OCI-LY1 (cell line): ENCODE results near the gene COX7C.

Experiments used
- CTCF ChIP-seq: fragments of 200-600 bp; sonication (generic), shearing (Covaris generic); IDR thresholded peaks from 2 replicates; pipeline ENCODE4 v1.5.1; 2017; ENCODE audit warnings: mild to moderate bottlenecking, antibody characterized with exemption, low read length, moderate library complexity, mixed read lengths
- EZH2 ChIP-seq: fragments of 200-600 bp; sonication (generic), shearing (Covaris generic); IDR thresholded peaks from 2 replicates; pipeline ENCODE4 v1.8.0; 2017; ENCODE audit warnings: borderline replicate concordance, mixed run types, mild to moderate bottlenecking, antibody characterized with exemption, low read length, moderate library complexity, mixed read lengths

GRCh38 chr5:86645885-86646284 lies 28.1 kb downstream of the COX7C start:
- TF ChIP-seq CTCF (no peak), EZH2 (no peak)
